HAP-1 (cell line): ENCODE data around the gene MTCL1.

Experiments used
- DNase-seq, 2 experiments: peaks; one replicate each; pipeline ENCODE4 v3.0.0-alpha.2; 2016 to 2020; ENCODE audit warnings: low spot score in 2 of 2
- H3K27me3 ChIP-seq: fragments of 250-450 bp; sonication (Bioruptor Pico); 2 replicates; pipeline ENCODE4 v1.5.1; 2020; ENCODE audit warnings: low read depth, mild to moderate bottlenecking, moderate library complexity
- H3K36me3 ChIP-seq: fragments of 250-450 bp; sonication (Bioruptor Pico); replicated peaks from 2 replicates; pipeline ENCODE4 v1.5.1; 2020; ENCODE audit warnings: mild to moderate bottlenecking
- H3K4me1 ChIP-seq: fragments of 250-450 bp; sonication (Bioruptor Pico); 2 replicates; pipeline ENCODE4 v1.5.1; 2020; ENCODE audit warnings: mild to moderate bottlenecking
- H3K4me3 ChIP-seq: fragments of 250-450 bp; sonication (Bioruptor Pico); 2 replicates; pipeline ENCODE4 v1.5.1; 2020; ENCODE audit warnings: mild to moderate bottlenecking, moderate library complexity
- H3K9me3 ChIP-seq: fragments of 250-450 bp; sonication (Bioruptor Pico); 2 replicates; pipeline ENCODE4 v1.5.1; 2020; ENCODE audit warnings: mild to moderate bottlenecking, moderate library complexity
- in situ Hi-C: fragments of 300-500 bp; cut with MboI; formaldehyde crosslinking; loops from 3 replicates; pipeline ENCODE4 v1.14.3; 2020; ENCODE audit warnings: low sequenced_read_pairs, inconsistent platforms, mixed read lengths

MTCL1 gene

GRCh38 chr18:8856212-8856611, 150.9 kb downstream of the MTCL1 start:
- in situ Hi-C loops: no loop called here
- no peaks in the 10 kb centered on the region for H3K4me1 ChIP-seq
- DNase-seq: no peak
- no peak overlapping the region for H3K4me3 ChIP-seq
- no peaks in the 10 kb centered on the region for H3K36me3 ChIP-seq
- H3K27me3 ChIP-seq: no peaks in the 10 kb centered on the region; the same call in 1 of the 2 replicates
- no peaks in the 10 kb centered on the region for H3K9me3 ChIP-seq

GRCh38 chr18:8856769-8857393, 151.5 kb downstream of the MTCL1 start:
- DNase-seq: no peak
- Histone ChIP-seq H3K4me1 (no peaks in the 10 kb centered on the region), H3K36me3 (no peaks in the 10 kb centered on the region), H3K9me3 (no peaks in the 10 kb centered on the region), H3K27me3 (no peaks in the 10 kb centered on the region; the same call in 1 of the 2 replicates), H3K4me3 (no peak overlapping the region)
- in situ Hi-C loops: no loop called here

GRCh38 chr18:8857806-8858205, 152.4 kb downstream of the MTCL1 start:
- H3K9me3 ChIP-seq: no peaks in the 10 kb centered on the region
- H3K4me1 ChIP-seq: no peaks in the 10 kb centered on the region
- in situ Hi-C loops: no loop called here
- no peaks in the 10 kb centered on the region for H3K27me3 ChIP-seq
- H3K36me3 ChIP-seq: no peaks in the 10 kb centered on the region
- no peak overlapping the region for H3K4me3 ChIP-seq
- no peak for DNase-seq

- in situ Hi-C loops: no loop called here
- Histone ChIP-seq H3K4me3 (no peak overlapping the region), H3K36me3 (no peaks in the 10 kb centered on the region), H3K4me1 (no peaks in the 10 kb centered on the region), H3K9me3 (no peaks in the 10 kb centered on the region), H3K27me3 (no peaks in the 10 kb centered on the region)
- DNase-seq: no peak
These were observed 153.6 kb downstream of the MTCL1 start for GRCh38 chr18:8858888-8859511.

- Histone ChIP-seq H3K4me1 (no peaks in the 10 kb centered on the region), H3K36me3 (no peaks in the 10 kb centered on the region), H3K27me3 (no peaks in the 10 kb centered on the region), H3K4me3 (no peak overlapping the region), H3K9me3 (no peaks in the 10 kb centered on the region)
- in situ Hi-C loops: no loop called here
- DNase-seq: no peak
These were observed 155.7 kb downstream of the MTCL1 start for GRCh38 chr18:8860845-8861642.

GRCh38 chr18:8863427-8863826, 158.1 kb downstream of the MTCL1 start:
- Histone ChIP-seq H3K4me3 (no peak overlapping the region), H3K4me1 (no peaks in the 10 kb centered on the region), H3K9me3 (no peaks in the 10 kb centered on the region), H3K36me3 (no peaks in the 10 kb centered on the region), H3K27me3 (no peaks in the 10 kb centered on the region)
- in situ Hi-C loops: no loop called here
- no peak for DNase-seq

GRCh38 chr18:8865934-8866333, 160.6 kb downstream of the MTCL1 start:
- no peaks in the 10 kb centered on the region for H3K9me3 ChIP-seq
- no peaks in the 10 kb centered on the region for H3K27me3 ChIP-seq
- H3K4me1 ChIP-seq: no peaks in the 10 kb centered on the region
- no peak overlapping the region for H3K4me3 ChIP-seq
- in situ Hi-C loops: no loop called here
- DNase-seq: no peak
- H3K36me3 ChIP-seq: no peaks in the 10 kb centered on the region

GRCh38 chr18:8866679-8867078, 161.3 kb downstream of the MTCL1 start:
- Histone ChIP-seq H3K4me3 (no peak overlapping the region), H3K9me3 (no peaks in the 10 kb centered on the region), H3K27me3 (no peaks in the 10 kb centered on the region), H3K4me1 (no peaks in the 10 kb centered on the region), H3K36me3 (no peaks in the 10 kb centered on the region)
- in situ Hi-C loops: no loop called here
- no peak for DNase-seq

- Histone ChIP-seq H3K4me3 (no peak overlapping the region), H3K4me1 (no peaks in the 10 kb centered on the region), H3K36me3 (no peaks in the 10 kb centered on the region), H3K27me3 (no peaks in the 10 kb centered on the region), H3K9me3 (no peaks in the 10 kb centered on the region)
- DNase-seq: no peak
- in situ Hi-C loops: no loop called here
These were observed 162.9 kb downstream of the MTCL1 start for GRCh38 chr18:8868276-8868675.

GRCh38 chr18:8868779-8869415, 163.5 kb downstream of the MTCL1 start:
- no peaks in the 10 kb centered on the region for H3K4me1 ChIP-seq
- H3K36me3 ChIP-seq: no peaks in the 10 kb centered on the region
- no peak overlapping the region for H3K4me3 ChIP-seq
- no peak for DNase-seq
- in situ Hi-C loops: no loop called here
- no peaks in the 10 kb centered on the region for H3K27me3 ChIP-seq
- H3K9me3 ChIP-seq: no peaks in the 10 kb centered on the region

- in situ Hi-C loops: no loop called here
- Histone ChIP-seq H3K36me3 (no peaks in the 10 kb centered on the region), H3K27me3 (no peaks in the 10 kb centered on the region), H3K4me1 (no peaks in the 10 kb centered on the region), H3K9me3 (no peaks in the 10 kb centered on the region), H3K4me3 (no peak overlapping the region)
- DNase-seq: no peak
These were observed 164.3 kb downstream of the MTCL1 start for GRCh38 chr18:8869696-8870095.

- Histone ChIP-seq H3K9me3 (no peaks in the 10 kb centered on the region), H3K36me3 (no peaks in the 10 kb centered on the region), H3K4me1 (no peaks in the 10 kb centered on the region), H3K4me3 (no peak overlapping the region), H3K27me3 (no peaks in the 10 kb centered on the region)
- in situ Hi-C loops: no loop called here
- no peak for DNase-seq
These were observed 165.2 kb downstream of the MTCL1 start for GRCh38 chr18:8870528-8870927.

GRCh38 chr18:8871489-8871888, 166.1 kb downstream of the MTCL1 start:
- no peak for DNase-seq
- in situ Hi-C loops: no loop called here
- Histone ChIP-seq H3K4me3 (no peak overlapping the region), H3K27me3 (0 out of 2 replicates have a peak, but pooled peaks cover 3% of the 10 kb centered on the region), H3K9me3 (no peaks in the 10 kb centered on the region), H3K4me1 (no peaks in the 10 kb centered on the region), H3K36me3 (no peaks in the 10 kb centered on the region)

GRCh38 chr18:8874872-8875271, 169.5 kb downstream of the MTCL1 start:
- Histone ChIP-seq H3K27me3 (0 out of 2 replicates have a peak, but pooled peaks cover 3% of the 10 kb centered on the region), H3K9me3 (no peaks in the 10 kb centered on the region), H3K4me1 (no peaks in the 10 kb centered on the region), H3K36me3 (no peaks in the 10 kb centered on the region), H3K4me3 (no peak overlapping the region)
- DNase-seq: no peak
- in situ Hi-C loops: no loop called here
